Karpas-422 (cell line): ENCODE measurements around the gene CYP4F11. TPM values are rescaled to one million over a fixed set of nuclear protein-coding genes. Genes with fewer than 3 reads are reported as not detected.

Source experiments
- DNase-seq: peaks from one replicate; pipeline ENCODE4 v3.0.0-alpha.2; 2015
- H2AFZ ChIP-seq: fragments of 200-600 bp; sonication (generic); 2 replicates; pipeline ENCODE4 v1.6.1; 2014; ENCODE audit warnings: antibody characterized with exemption, low read length, mixed read lengths
- H3K27ac ChIP-seq: fragments of 200-600 bp; sonication (generic); 2 replicates; pipeline ENCODE4 v1.5.1; 2014; ENCODE audit warnings: mild to moderate bottlenecking, low read length, moderate library complexity
- H3K27me3 ChIP-seq: fragments of 200-600 bp; sonication (generic); 2 replicates; pipeline ENCODE4 v1.6.1; 2014; ENCODE audit warnings: low read length, mixed read lengths
- H3K36me3 ChIP-seq: fragments of 200-600 bp; sonication (generic); 2 replicates; pipeline ENCODE4 v1.6.1; 2014; ENCODE audit warnings: low read length, mixed read lengths; ENCODE audit not compliant: insufficient read depth
- H3K4me1 ChIP-seq: fragments of 200-600 bp; sonication (generic); 2 replicates; pipeline ENCODE4 v1.6.1; 2014; ENCODE audit warnings: mild to moderate bottlenecking, low read length, mixed read lengths
- H3K4me2 ChIP-seq: fragments of 200-600 bp; sonication (generic); 2 replicates; pipeline ENCODE4 v1.6.1; 2014; ENCODE audit warnings: low read length, low read depth, mild to moderate bottlenecking; ENCODE audit not compliant: poor library complexity, severe bottlenecking
- H3K4me3 ChIP-seq: fragments of 200-600 bp; sonication (generic); 2 replicates; pipeline ENCODE4 v1.5.1; 2014; ENCODE audit warnings: mild to moderate bottlenecking, antibody characterized with exemption, low read length, mixed read lengths
- H3K79me2 ChIP-seq: fragments of 200-600 bp; sonication (generic); 2 replicates; pipeline ENCODE4 v1.6.1; 2014; ENCODE audit warnings: mild to moderate bottlenecking, low read length, mixed read lengths
- H3K9ac ChIP-seq: fragments of 200-600 bp; sonication (generic); 2 replicates; pipeline ENCODE4 v1.6.0; 2014; ENCODE audit warnings: low read length
- H3K9me2 ChIP-seq: fragments of 200-600 bp; sonication (generic), shearing (Covaris generic); replicated peaks from 2 replicates; pipeline ENCODE4 v1.6.0; 2014; ENCODE audit warnings: mild to moderate bottlenecking, low read length, moderate library complexity; ENCODE audit not compliant: insufficient read depth
- H3K9me3 ChIP-seq: fragments of 300-700, 200-600 bp; sonication (generic); 2 replicates; pipeline ENCODE4 v1.6.1; 2014; ENCODE audit warnings: low read length, mixed read lengths
- H4K20me1 ChIP-seq: fragments of 200-600 bp; sonication (generic); 2 replicates; pipeline ENCODE4 v1.6.1; 2014; ENCODE audit warnings: mild to moderate bottlenecking, antibody characterized with exemption, low read length, low read depth; ENCODE audit not compliant: insufficient read depth
- total RNA-seq: library from RNA; depleted of rRNA; stranded (reverse); fragments of >200 nt; shearing (Covaris generic); gene quantifications from 2 replicates; pipeline ENCODE4 v1.2.3, GENCODE V29; 2014; ENCODE audit warnings: low replicate concordance

Gene CYP4F11
- total RNA-seq, 1 experiment from 2014 or later, result not detected

DNA sequence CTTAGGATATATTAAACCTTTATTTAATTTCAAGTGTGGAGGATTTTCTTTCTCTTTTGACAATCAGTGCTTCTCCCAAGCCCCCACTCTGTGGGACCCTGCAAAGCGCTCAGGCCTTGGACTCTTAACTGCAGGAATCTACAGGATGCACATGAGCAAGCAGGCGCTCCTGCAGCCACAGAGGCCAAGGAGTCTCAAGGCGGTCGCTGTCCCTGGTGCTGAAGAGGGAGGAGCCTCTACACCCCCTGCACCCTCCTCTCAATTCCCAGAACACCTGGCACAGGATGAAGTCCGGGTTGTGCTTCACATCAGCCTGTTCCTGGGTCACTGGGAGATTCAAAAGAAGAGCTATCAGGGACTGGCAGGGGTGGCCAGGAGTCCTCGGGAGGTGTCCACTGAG lies 28.0 kb upstream of the CYP4F11 start:
- H3K4me3 ChIP-seq, result no peak overlapping the region
- no peaks in the 10 kb centered on the region for H3K9me3 ChIP-seq
- H3K36me3 ChIP-seq, result no peaks in the 10 kb centered on the region
- no peak overlapping the region for H3K9ac ChIP-seq
- no peak for DNase-seq
- H3K27ac ChIP-seq, result no peak overlapping the region
- H2AFZ ChIP-seq, result no peak overlapping the region
- no peaks in the 10 kb centered on the region for H3K9me2 ChIP-seq
- H3K4me2 ChIP-seq, result no peak overlapping the region
- H3K4me1 ChIP-seq, result no peaks in the 10 kb centered on the region
- H3K27me3 ChIP-seq, result 0 out of 2 replicates have a peak, but pooled peaks cover 4% of the 10 kb centered on the region
- no peaks in the 10 kb centered on the region for H4K20me1 ChIP-seq
- no peaks in the 10 kb centered on the region for H3K79me2 ChIP-seq

DNA sequence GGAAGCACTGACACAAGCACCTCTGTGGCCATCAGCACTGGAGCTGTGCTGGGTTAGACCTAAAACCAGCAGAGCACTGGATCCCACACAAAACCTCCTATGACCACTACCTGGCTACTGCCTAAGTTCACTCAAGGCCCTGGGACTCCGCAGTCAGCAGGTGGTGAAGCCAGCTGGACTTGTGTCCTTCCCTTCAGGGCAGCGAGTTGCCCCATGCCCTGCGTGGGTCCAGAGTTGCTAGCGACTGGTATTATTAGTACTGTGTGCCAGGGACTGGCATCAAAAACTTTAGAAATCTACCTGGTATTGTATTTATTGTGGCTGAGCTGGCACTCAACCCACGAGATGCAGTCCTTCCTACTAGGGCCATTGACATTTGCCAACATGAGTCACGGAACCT lies 20.5 kb upstream of the CYP4F11 start:
- no peak for DNase-seq
- Histone ChIP-seq H3K4me3 (no peak overlapping the region), H3K4me2 (no peak overlapping the region), H3K36me3 (no peaks in the 10 kb centered on the region), H3K79me2 (no peaks in the 10 kb centered on the region), H3K9me3 (no peaks in the 10 kb centered on the region), H3K4me1 (no peaks in the 10 kb centered on the region), H3K27ac (no peak overlapping the region), H3K9me2 (no peaks in the 10 kb centered on the region), H2AFZ (no peak overlapping the region), H4K20me1 (no peaks in the 10 kb centered on the region), H3K27me3 (no peaks in the 10 kb centered on the region), H3K9ac (no peak overlapping the region)

DNA sequence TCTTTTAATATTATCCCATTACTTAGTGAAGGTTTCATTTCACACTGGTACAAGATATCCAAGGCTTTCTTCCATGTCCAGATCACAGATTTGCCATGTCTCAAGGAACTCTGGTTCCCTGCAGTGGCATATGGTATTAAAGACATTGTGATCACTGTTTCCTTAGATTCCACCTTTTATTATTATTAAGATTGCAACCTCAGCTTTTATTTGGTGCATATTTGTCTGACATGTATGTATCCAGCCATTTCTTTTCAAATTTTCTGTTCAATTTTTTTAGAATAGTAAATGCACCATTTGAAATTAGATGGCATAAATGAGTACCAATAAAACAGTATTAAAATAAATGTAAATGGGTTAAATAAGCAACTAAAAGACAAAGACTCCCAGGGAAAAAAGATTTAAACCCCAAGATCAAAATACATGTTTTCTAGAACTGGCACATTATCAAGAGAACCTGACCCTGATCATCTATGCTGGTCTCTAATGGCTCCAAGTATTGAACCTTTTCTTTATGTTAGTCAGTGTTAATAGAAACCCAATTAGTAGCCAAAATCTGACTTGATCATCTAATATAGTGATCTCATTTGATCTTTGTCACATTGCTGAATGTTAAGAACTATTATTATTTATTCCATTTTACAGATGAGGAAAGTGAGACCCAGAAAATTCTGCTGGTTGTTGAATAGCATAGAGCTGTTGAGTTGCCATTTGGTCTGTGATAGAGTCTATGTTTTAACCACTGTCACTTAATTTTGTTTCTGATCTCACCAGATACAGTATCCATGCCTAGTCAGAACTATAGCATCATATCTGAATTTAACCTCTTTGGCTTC lies 14.1 kb upstream of the CYP4F11 start, which contains the start of gene OR10H4:
OR10H4 (plus strand) TSS at position 786 of the 836 bp plus-strand sequence; CDS start at position 786, 0 bp downstream.
- no peaks in the 10 kb centered on the region for H4K20me1 ChIP-seq
- no peak for DNase-seq
- no peak within 1 kb of the TSS for H3K4me3 ChIP-seq
- no peaks in the 10 kb centered on the region for H3K36me3 ChIP-seq
- H2AFZ ChIP-seq, result no peak within 1 kb of the TSS
- H3K27me3 ChIP-seq, result no peaks in the 10 kb centered on the region
- no peaks in the 10 kb centered on the region for H3K4me1 ChIP-seq
- no peak within 1 kb of the TSS for H3K4me2 ChIP-seq
- no peaks in the 10 kb centered on the region for H3K9me2 ChIP-seq
- H3K79me2 ChIP-seq, result no peaks in the 10 kb centered on the region
- H3K9ac ChIP-seq, result no peak within 1 kb of the TSS
- no peaks in the 10 kb centered on the region for H3K9me3 ChIP-seq
- no peak within 1 kb of the TSS for H3K27ac ChIP-seq

DNA sequence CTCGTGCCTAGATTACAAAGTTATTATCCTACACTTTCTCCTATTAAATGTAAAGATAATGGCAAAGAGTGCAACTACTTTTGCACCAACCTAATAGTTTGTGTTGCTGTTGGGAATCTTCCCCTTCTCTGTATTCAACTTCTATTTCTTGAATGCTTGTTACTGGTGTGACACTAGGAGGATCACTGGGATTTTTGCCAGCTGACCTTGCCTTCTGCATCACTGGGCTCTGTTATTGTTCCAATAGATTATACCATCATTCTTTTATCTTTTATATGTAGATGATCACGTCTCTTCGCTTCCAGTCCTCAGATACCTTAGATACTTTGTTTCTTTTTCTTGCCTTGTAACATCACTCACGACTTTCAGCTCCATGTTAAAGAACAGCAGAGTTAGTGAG lies 11.0 kb upstream of the CYP4F11 start:
- no peaks in the 10 kb centered on the region for H3K9me3 ChIP-seq
- no peak overlapping the region for H3K4me2 ChIP-seq
- no peaks in the 10 kb centered on the region for H3K4me1 ChIP-seq
- no peaks in the 10 kb centered on the region for H4K20me1 ChIP-seq
- no peaks in the 10 kb centered on the region for H3K79me2 ChIP-seq
- H2AFZ ChIP-seq, result no peak overlapping the region
- H3K36me3 ChIP-seq, result no peaks in the 10 kb centered on the region
- H3K9me2 ChIP-seq, result no peaks in the 10 kb centered on the region
- H3K27me3 ChIP-seq, result no peaks in the 10 kb centered on the region
- no peak for DNase-seq
- H3K9ac ChIP-seq, result no peak overlapping the region
- H3K27ac ChIP-seq, result no peak overlapping the region
- no peak overlapping the region for H3K4me3 ChIP-seq

DNA sequence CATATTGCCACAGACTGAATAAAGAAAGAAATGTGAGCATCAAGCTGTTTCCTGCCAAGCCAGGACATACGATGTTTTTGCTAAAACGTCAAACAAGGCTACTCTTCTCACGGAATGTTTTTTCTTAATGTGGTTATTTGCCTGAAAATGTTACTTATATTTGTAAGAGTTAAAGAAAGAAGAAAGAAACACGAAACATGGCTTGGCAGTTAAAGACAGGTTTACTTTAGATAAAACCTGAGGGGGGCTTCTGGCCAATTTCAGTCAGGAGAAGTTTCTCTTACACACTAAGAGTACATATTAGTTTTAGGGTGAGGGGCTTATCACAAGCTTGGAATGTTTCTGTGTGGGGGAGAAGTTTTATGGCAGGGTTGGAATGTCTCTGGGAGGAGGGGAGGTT lies 10.1 kb upstream of the CYP4F11 start:
- no peak overlapping the region for H2AFZ ChIP-seq
- no peaks in the 10 kb centered on the region for H3K27me3 ChIP-seq
- no peak overlapping the region for H3K27ac ChIP-seq
- DNase-seq, result no peak
- H3K36me3 ChIP-seq, result no peaks in the 10 kb centered on the region
- no peaks in the 10 kb centered on the region for H4K20me1 ChIP-seq
- no peaks in the 10 kb centered on the region for H3K9me3 ChIP-seq
- H3K9ac ChIP-seq, result no peak overlapping the region
- H3K4me3 ChIP-seq, result no peak overlapping the region
- H3K9me2 ChIP-seq, result no peaks in the 10 kb centered on the region
- no peaks in the 10 kb centered on the region for H3K79me2 ChIP-seq
- H3K4me2 ChIP-seq, result no peak overlapping the region
- no peaks in the 10 kb centered on the region for H3K4me1 ChIP-seq

DNA sequence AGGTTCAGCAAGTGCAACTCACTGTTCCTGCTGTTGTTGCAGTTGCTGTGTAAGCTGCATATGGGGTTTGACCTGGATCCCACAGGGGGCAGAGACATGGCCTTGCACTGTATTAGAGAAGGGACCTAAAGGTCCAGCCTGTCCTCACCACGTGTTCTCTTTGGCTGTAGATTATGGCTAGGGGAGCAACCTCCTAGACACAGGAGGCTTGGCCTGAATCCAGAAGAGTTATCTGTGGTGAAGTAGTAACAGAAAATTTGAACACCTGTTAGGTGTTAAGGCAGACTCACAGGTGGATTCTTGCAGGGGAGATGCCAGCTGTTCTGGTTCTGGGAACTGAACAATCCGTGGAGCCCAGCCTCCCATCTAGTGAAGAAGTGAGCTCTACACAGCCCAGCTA lies 3.4 kb upstream of the CYP4F11 start:
- Histone ChIP-seq H3K27ac (no peak overlapping the region), H3K79me2 (no peaks in the 10 kb centered on the region), H3K9ac (no peak overlapping the region), H3K4me3 (no peak overlapping the region), H3K9me2 (no peaks in the 10 kb centered on the region), H3K4me2 (no peak overlapping the region), H3K9me3 (no peaks in the 10 kb centered on the region), H3K36me3 (no peaks in the 10 kb centered on the region), H2AFZ (no peak overlapping the region), H4K20me1 (no peaks in the 10 kb centered on the region), H3K27me3 (no peaks in the 10 kb centered on the region), H3K4me1 (no peaks in the 10 kb centered on the region)
- DNase-seq, result no peak

DNA sequence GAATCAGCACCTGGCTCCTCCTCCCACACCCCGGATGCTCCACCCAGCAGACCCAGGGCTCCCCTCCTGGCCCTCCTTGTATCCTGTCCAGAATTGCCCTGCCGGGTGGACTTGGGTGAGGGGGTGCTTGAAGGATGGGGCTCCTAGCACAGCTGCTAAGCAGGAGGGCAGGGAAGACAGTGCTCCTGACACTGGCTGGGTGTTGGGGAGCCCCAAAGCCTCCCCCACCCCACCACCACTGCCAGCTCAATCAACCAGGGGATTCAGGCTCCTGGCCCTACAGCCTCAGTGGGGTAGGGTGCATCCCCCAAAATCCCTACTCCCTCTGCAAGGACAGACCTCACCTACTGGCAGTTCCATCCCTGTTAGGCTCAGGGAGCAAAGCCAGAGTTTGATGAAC lies 2.6 kb upstream of the CYP4F11 start:
- no peak overlapping the region for H3K4me3 ChIP-seq
- H4K20me1 ChIP-seq, result no peaks in the 10 kb centered on the region
- H3K4me2 ChIP-seq, result no peak overlapping the region
- H3K4me1 ChIP-seq, result no peaks in the 10 kb centered on the region
- no peaks in the 10 kb centered on the region for H3K79me2 ChIP-seq
- H3K27me3 ChIP-seq, result no peaks in the 10 kb centered on the region
- no peak overlapping the region for H3K9ac ChIP-seq
- no peak overlapping the region for H2AFZ ChIP-seq
- no peaks in the 10 kb centered on the region for H3K36me3 ChIP-seq
- no peak for DNase-seq
- no peaks in the 10 kb centered on the region for H3K9me2 ChIP-seq
- no peaks in the 10 kb centered on the region for H3K9me3 ChIP-seq
- no peak overlapping the region for H3K27ac ChIP-seq

DNA sequence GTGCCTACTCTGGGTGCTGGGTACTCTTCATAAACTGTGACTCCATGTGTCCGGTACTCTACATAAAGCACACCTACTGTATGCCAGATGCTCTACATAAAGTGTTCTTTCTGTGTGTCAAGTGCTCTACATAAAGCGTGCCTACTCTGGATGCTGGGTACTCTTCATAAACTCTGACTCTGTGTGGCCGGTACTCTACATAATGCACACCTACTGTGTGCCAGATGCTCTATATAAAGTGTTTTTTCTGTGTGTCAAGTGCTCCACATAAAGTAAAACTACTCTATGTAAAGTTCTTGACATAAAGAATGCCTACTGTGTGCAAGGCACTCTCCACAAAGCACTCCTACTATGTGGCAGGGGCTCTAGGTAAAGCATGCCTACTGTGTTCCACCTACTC lies 1.8 kb upstream of the CYP4F11 start:
- Histone ChIP-seq H3K9me3 (no peaks in the 10 kb centered on the region), H3K27ac (no peak overlapping the region), H3K4me2 (no peak overlapping the region), H3K9ac (no peak overlapping the region), H3K27me3 (no peaks in the 10 kb centered on the region), H3K79me2 (no peaks in the 10 kb centered on the region), H3K9me2 (no peaks in the 10 kb centered on the region), H3K36me3 (no peaks in the 10 kb centered on the region), H3K4me1 (no peaks in the 10 kb centered on the region), H4K20me1 (no peaks in the 10 kb centered on the region), H2AFZ (no peak overlapping the region), H3K4me3 (no peak overlapping the region)
- DNase-seq, result no peak
